ENCODE results near the gene LIMD2.

Gene LIMD2

GRCh38 chr17:63679214-63679613 lies 20.7 kb downstream of the LIMD2 start:
- DNase-seq, result no peak

DNA sequence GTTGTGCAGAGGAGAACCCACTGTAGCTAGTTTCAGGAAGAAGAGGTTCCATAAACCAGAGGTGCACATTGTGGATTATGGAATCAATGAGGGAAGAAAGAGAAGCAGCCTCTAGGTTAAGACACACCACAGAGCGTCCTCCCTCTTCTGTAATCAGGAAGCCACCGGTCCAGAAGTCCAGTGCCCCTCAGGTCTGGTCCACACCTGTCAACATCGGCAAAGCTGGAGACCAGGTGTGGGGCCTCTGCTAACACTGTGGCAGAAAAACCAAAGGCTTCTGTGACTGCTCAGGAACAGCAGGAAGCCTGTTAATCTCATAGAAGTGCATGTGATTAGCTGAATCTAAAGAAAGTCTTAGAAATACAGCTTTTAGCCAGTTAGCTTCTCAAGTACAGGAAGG lies 23.3 kb downstream of the LIMD2 start:
- DNase-seq, result no peak

DNA sequence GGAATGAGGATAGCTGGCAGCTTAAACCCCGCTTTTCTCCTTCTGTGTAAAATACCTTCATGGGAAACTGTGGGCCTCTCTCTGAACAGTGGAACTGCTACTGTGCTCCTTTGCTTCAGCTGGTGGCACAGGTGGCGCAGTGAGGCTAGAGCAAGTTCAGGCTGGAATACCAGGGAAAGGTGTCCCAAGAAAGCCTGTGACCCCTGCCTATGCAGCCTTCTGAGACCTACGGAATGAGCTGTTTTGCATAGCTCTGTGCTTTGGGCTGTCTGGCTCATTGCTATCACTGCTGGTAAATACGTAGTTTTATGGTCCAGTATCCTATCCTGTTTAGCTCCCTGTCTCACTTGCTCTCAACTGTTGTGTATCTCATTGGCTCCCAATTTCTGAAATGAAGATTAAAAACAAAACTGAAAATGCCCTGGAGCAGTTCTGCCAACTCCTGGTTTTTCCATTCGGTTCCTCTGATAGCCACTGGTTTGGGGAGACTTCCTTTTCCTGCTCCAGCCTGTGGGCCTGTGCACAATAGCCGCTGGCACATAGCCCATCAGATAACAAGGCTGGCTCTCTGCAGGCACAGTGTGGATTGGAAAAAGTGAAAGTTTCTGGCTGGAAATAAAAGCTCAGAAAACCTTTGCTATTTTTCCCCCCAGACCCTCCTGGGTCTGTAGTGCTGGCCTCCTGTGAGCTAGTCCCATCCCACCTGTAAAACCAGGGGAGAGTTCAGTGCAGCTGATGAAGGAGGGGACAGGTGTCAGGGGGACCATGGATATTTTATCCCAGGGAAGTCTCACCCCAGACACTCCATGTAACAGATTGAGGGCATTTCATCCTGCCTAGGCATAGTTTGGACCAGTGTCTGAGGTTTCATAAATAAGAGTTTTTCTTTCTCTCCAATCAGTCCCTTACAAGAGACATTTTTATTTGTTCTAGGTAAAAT lies 24.0 kb downstream of the LIMD2 start:
- peak; percentile 65 for DNase-seq

GRCh38 chr17:63675231-63675606 lies 24.7 kb downstream of the LIMD2 start:
- no peak for DNase-seq

DNA sequence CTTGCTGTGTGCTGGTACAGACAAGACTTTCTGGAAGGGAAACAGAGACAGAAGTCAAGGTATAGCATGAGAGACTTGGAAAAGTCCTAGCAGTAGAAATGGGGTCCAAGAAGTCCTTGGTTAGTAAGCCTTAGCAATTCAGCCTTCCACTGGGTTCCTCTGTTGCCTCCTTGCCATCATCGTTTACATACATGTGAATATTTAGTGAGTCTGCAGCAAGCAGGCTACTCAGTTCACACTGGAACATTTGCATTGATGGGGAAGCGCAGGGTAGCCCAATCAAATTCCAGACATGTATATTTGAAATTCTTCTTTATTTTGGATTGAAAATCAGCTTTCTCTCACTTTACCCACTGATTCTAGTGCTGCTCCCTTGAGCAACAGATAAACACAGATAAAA lies 27.1 kb downstream of the LIMD2 start:
- DNase-seq, result no peak

DNA sequence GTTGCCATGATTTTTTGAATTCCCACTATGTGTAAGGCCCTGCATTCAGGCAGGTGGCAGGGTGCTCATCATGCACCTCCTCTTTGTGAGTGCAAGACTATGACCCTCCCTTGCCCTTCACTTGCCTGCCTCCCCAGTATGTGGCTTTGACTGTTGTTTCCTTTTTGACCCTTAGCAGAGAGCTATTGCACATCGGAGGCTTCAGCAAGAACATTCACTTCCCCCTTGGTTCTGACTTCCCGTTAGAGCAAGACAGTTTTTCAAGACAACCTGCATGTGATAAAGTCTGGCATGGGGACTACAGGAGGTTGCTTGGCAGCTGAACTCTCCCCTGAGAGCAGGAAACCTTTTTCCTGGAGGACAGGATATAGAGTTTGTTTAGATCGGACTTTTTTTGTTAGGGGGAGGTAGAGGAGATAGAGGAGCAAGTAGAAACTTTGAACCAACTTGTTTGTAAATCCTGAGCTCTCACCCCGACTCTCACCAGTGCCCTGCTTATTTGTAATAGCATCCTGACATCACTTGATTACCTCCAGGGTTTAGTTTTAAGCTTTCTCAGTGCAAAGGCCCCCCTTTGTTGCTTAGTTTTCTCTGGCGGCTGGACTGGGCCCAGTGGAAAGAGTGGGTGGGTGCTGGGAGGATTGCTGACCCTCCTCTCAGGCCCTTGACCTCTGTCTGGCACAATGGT lies 34.3 kb downstream of the LIMD2 start:
- DNase-seq, result no peak

DNA sequence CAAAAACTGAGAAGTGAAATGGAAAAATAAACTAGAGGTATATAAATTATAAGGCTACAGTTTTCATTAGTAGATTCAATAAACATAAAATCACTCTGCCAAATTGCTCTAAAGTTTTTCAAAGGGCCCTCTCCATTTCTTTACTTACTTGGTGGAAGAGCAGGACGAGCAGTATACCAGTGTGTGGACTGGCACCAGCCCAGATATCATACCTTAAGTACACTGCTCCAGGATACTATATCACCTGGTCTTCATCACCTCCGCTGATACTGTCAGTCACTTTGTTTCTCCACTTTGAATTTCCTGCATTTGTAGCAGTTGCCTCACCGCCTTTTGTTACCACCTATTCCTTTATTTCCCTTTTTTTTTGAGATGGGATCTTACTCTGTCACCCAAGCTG lies 40.1 kb downstream of the LIMD2 start:
- no peak for DNase-seq

- no peak for DNase-seq
Measured at GRCh38 chr17:63658366-63658765, 41.6 kb downstream of the LIMD2 start.

GRCh38 chr17:63657786-63658185 lies 42.1 kb downstream of the LIMD2 start:
- no peak for DNase-seq

DNA sequence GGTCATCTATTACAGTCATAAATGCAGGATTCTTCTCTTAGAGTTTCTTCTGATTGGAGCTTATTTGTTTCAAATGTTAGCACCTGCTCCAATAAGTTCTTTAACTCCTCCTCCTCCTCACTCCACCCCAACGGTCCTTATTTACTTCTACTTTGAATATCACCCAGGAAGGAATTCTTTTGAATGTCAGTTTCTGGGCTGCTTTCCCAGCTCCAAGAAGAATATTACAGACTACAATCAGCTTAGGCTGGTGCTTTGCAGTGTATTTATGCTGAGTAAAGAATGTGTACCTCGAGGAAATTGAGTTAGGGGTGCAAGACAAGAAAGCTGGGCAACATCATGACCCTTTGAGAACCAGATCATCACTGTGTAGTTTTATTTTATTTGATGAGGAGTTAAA lies 46.9 kb downstream of the LIMD2 start:
- no peak for DNase-seq

DNA sequence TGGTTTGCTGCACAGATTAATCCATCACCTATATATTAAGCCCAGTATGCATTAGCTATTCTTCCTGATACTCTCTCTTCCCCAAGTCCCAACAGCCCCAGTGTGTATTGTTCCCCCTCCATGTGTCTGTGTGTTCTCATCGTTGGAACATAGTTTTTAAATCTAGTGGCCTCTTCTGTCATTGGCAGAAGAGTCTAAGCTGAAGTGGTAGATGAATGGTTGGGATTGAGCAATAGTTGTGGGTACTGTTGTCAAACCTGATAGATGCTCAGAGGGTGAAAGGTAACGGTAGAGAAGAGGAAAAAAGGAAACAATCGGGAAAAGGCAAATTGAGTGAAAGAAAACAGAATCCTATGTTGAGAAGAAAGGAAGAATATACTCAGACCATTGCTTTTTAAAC lies 47.8 kb downstream of the LIMD2 start:
- no peak for DNase-seq

GRCh38 chr17:63649813-63650212 lies 50.1 kb downstream of the LIMD2 start:
- DNase-seq, result no peak

- no peak for DNase-seq
Measured at GRCh38 chr17:63647936-63648335, 52.0 kb downstream of the LIMD2 start.

DNA sequence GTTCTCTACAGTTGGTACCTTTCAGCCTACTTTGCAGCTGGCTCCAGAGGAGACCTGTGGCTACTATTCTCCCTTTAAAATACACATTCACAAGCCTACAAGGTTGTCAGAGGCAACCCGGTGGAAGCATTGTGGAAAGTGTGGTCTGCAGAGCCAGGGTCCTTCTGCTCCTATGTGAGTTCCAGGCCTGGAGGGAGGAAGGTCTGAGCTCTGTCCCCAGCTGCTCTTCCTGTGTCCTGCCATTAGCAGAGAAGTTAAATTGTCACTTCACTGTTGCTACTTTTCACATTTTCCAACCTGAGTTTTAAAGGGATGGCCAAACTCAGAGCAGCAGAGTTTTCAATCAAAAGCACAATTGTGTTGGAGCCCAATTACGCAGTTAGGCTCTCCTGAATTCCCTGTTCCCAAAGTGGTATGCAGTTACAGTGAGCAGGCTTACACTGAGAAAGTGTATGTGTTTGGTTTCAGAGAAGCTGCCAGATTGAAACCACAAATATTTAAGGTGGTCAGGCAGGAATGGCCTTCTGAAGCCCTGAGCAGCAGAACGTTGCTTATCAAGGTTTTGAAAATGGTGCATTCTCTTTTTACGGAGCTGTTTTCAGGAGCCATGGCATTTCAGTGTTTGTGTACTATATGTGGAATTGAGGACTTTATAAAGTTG lies 52.7 kb downstream of the LIMD2 start:
- DNase-seq, result no peak

- no peak for DNase-seq
Measured at GRCh38 chr17:63646488-63646806, 53.5 kb downstream of the LIMD2 start.

Measured in NCI-H2029 (cell line).